ENCODE data around the gene DENND2D. TPM values are rescaled to one million over a fixed set of nuclear protein-coding genes. Genes with fewer than 3 reads are reported as not detected.

The DENND2D gene
- total and polyA plus RNA-seq, 9 of the 15 experiments (the other 6 are each of a cell fraction or from before 2014, with no cell fraction given) = 0.08 to 0.44 (median 0.13) TPM; not detected in 6

GRCh38 chr1:111219557-111220286, 19.3 kb upstream of the DENND2D start:
- POLR2A ChIA-PET = interaction anchor here (0.5 kb wide), 1 partner anchor 35 kb away, joined by 5 read pairs; no protein-coding TSS in a partner anchor
- ATAC-seq = no peak
- H3K9me1 ChIP-seq (ENCODE audit: control insufficient read depth, insufficient read depth, low read length) = no peaks in the 10 kb centered on the region
- no peak overlapping the region for H3K4me3 ChIP-seq
- H2AFZ ChIP-seq (ENCODE audit: low read depth, low read length) = no peak overlapping the region
- H3K4me2 ChIP-seq (ENCODE audit: insufficient read depth, low read length) = no peak overlapping the region
- CTCF ChIA-PET (ENCODE audit: low intra/inter-chr PET ratio) = interaction anchor here (0.6 kb wide), 1 partner anchor 288 kb away, joined by 3 read pairs; no protein-coding TSS in a partner anchor
- DNase-seq (ENCODE audit: extremely low read depth in 1 of 4, low spot score in 3 of 4) = no peak
- no peaks in the 10 kb centered on the region for H3K36me3 ChIP-seq (ENCODE audit: control insufficient read depth, insufficient read depth, low read length)
- no peak overlapping the region for H3K9ac ChIP-seq (ENCODE audit: insufficient read depth in 1 of 2, low read depth in 2 of 2, low read length in 2 of 2)
- TF ChIP-seq HMG20B (CRISPR knock-in tag; IDR thresholded peaks at IDR 0.05) = no peak
- TF ChIP-seq TFE3 (CRISPR knock-in tag; IDR thresholded peaks at IDR 0.05) = no peak
- no peak for TF ChIP-seq NFE2 (IDR thresholded peaks at IDR 0.05; ENCODE audit: low read depth)
- no peak for TF ChIP-seq ZNF384 (IDR thresholded peaks at IDR 0.05; ENCODE audit: low read depth, low read length)
- TF ChIP-seq MCM2 (IDR thresholded peaks at IDR 0.05; ENCODE audit: low read depth) = no peak
- no peak for TF ChIP-seq CTBP1 (IDR thresholded peaks at IDR 0.05; ENCODE audit: borderline replicate concordance)
- no peak for TF ChIP-seq NR4A1 (CRISPR knock-in tag; IDR thresholded peaks at IDR 0.05)
- TF ChIP-seq NR4A1 (tag; IDR thresholded peaks at IDR 0.05) = no peak
- TF ChIP-seq PRMT5 (CRISPR knock-in tag; IDR thresholded peaks at IDR 0.05) = no peak
- peaks cover 0 to 10% of the 10 kb centered on the region in 2 experiments; a peak in 3 of 5 replicates for H3K4me1 ChIP-seq (replicated peaks in 1 of 2; ENCODE audit: control insufficient read depth in 2 of 2, insufficient read depth in 2 of 2, low read length in 2 of 2)
- no peaks in the 10 kb centered on the region for H3K9me3 ChIP-seq (replicated peaks; ENCODE audit: control insufficient read depth, insufficient read depth, low read depth, low read length)
- intact Hi-C loops (cut with micrococcal nuclease) = loop anchor here (5.0 to 10.0 kb wide), 3 partner anchors 128 to 445 kb away; no protein-coding TSS in a partner anchor
- WGBS (ENCODE audit: insufficient coverage, low coverage, missing lambda C conversion rate) = 4% methylated on average over 5 of the region's 5 CpGs
- H3K27me3 ChIP-seq (ENCODE audit: control insufficient read depth in 2 of 2, insufficient read depth in 2 of 2, low read length in 2 of 2) = peaks cover 0 to 10% of the 10 kb centered on the region in 2 experiments; a peak in 2 of 5 replicates
- no TSS peak for BruUV-seq (replicated peaks)
- no peak for FAIRE-seq
- in situ Hi-C loops (cut with MboI) = loop anchor here (5.0 to 10.0 kb wide), 2 partner anchors 175 to 548 kb away; no protein-coding TSS in a partner anchor
- H4K20me1 ChIP-seq (replicated peaks; ENCODE audit: control insufficient read depth, insufficient read depth, low read length) = no peaks in the 10 kb centered on the region; the same call in 1 of the 2 replicates
- no peaks in the 10 kb centered on the region for H3K79me2 ChIP-seq (ENCODE audit: control insufficient read depth, insufficient read depth, low read length)
- H3K27ac ChIP-seq (ENCODE audit: extremely low read depth, low read depth, low read length) = no peak overlapping the region

All from K562 (cell line).